HG02840 (cell line): Measurements from ENCODE around the gene NME1.
"Not testable (repeated sequence)": the region's sequence is repeated elsewhere in the genome, so short reads cannot be mapped to it uniquely, and the experiment has no call there.

Source experiments
- ATAC-seq: cut with Tn5 transposase; IDR thresholded peaks from one replicate; pipeline ENCODE4 v1.9.1; 2021; ENCODE audit warnings: mild to moderate bottlenecking, moderate library complexity, moderate number of reproducible peaks; ENCODE audit not compliant: unreplicated experiment, low FRiP score

NME1 gene

GRCh38 chr17:51153210-51154072 lies at the start of gene NME1:
NME1 (plus strand) TSS chr17:51153559; CDS start chr17:51155655, 2,096 bp downstream.
- ATAC-seq = peak; percentile 95

GRCh38 chr17:51107778-51108177 lies 45.6 kb upstream of the NME1 start:
- ATAC-seq = no peak

GRCh38 chr17:51112303-51113222 lies 40.8 kb upstream of the NME1 start:
- not testable (repeated sequence) for ATAC-seq

- no peak for ATAC-seq
These were observed 38.2 kb upstream of the NME1 start for GRCh38 chr17:51115179-51115578.

- ATAC-seq = no peak
These were observed 34.8 kb upstream of the NME1 start for GRCh38 chr17:51118330-51119195.

GRCh38 chr17:51119415-51120356 lies 33.7 kb upstream of the NME1 start:
- ATAC-seq = peak; percentile 24

- peak; percentile 36 for ATAC-seq
These were observed 33.0 kb upstream of the NME1 start for GRCh38 chr17:51120357-51120738.

- ATAC-seq = peak; percentile 67
These were observed 32.4 kb upstream of the NME1 start, which contains the start of gene SPAG9 for GRCh38 chr17:51120739-51121619. SPAG9 (minus strand) TSS chr17:51120868; CDS start chr17:51120656, 212 bp downstream.

- no peak for ATAC-seq
These were observed 31.5 kb upstream of the NME1 start for GRCh38 chr17:51121620-51122472.

- ATAC-seq = not testable (repeated sequence)
These were observed 30.8 kb upstream of the NME1 start for GRCh38 chr17:51122473-51123115.

- no peak for ATAC-seq
These were observed 28.5 kb upstream of the NME1 start for GRCh38 chr17:51124640-51125503.

GRCh38 chr17:51128076-51128475 lies 25.3 kb upstream of the NME1 start:
- no peak for ATAC-seq

GRCh38 chr17:51132964-51133319 lies 20.4 kb upstream of the NME1 start:
- ATAC-seq = peak; percentile 63

- no peak for ATAC-seq
These were observed 20.0 kb upstream of the NME1 start for GRCh38 chr17:51133365-51133764.

- ATAC-seq = no peak
These were observed 17.4 kb upstream of the NME1 start for GRCh38 chr17:51135956-51136355.

GRCh38 chr17:51142597-51142996 lies 10.8 kb upstream of the NME1 start:
- ATAC-seq = no peak
